Measurements from ENCODE around the gene RASAL2.
"Not testable (repeated sequence)": the region's sequence is repeated elsewhere in the genome, so short reads cannot be mapped to it uniquely, and the experiment has no call there.

The RASAL2 gene

DNA sequence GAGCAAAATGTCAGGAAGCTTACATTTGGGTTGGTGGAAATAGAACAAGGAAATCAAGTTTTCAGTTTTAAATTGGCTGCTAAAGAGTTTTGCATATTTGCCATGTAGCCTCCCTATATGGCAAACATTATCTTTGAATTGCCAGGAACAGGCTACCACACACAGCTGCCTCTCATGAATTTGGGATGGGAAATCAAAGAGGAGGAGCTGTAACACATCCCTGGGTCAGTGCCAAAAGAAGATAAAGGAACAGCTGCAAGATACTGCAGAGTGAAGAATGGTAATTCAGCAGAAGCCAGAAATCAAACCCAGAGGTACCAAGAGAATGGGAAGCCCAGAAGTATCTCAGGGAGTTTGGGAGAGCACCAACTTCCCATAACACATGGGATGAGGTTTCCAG, 18.6 kb upstream of the RASAL2 start:
- H3K9me3 ChIP-seq, result no peaks in the 10 kb centered on the region
- no peaks in the 10 kb centered on the region for H3K4me1 ChIP-seq (ENCODE audit: control insufficient read depth in 1 of 2, insufficient read depth in 1 of 2, low read depth in 1 of 2, low read length in 1 of 2)
- H3K4me3 ChIP-seq (ENCODE audit: low read depth in 1 of 2, low read length in 1 of 2), result no peak overlapping the region
- H3K36me3 ChIP-seq, result no peaks in the 10 kb centered on the region
- H3K27ac ChIP-seq, result no peak overlapping the region
- TF ChIP-seq, protein P1, sequence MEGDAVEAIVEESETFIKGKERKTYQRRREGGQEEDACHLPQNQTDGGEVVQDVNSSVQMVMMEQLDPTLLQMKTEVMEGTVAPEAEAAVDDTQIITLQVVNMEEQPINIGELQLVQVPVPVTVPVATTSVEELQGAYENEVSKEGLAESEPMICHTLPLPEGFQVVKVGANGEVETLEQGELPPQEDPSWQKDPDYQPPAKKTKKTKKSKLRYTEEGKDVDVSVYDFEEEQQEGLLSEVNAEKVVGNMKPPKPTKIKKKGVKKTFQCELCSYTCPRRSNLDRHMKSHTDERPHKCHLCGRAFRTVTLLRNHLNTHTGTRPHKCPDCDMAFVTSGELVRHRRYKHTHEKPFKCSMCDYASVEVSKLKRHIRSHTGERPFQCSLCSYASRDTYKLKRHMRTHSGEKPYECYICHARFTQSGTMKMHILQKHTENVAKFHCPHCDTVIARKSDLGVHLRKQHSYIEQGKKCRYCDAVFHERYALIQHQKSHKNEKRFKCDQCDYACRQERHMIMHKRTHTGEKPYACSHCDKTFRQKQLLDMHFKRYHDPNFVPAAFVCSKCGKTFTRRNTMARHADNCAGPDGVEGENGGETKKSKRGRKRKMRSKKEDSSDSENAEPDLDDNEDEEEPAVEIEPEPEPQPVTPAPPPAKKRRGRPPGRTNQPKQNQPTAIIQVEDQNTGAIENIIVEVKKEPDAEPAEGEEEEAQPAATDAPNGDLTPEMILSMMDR (IDR thresholded peaks at IDR 0.05), result no peak
- no peaks in the 10 kb centered on the region for H3K27me3 ChIP-seq

DNA sequence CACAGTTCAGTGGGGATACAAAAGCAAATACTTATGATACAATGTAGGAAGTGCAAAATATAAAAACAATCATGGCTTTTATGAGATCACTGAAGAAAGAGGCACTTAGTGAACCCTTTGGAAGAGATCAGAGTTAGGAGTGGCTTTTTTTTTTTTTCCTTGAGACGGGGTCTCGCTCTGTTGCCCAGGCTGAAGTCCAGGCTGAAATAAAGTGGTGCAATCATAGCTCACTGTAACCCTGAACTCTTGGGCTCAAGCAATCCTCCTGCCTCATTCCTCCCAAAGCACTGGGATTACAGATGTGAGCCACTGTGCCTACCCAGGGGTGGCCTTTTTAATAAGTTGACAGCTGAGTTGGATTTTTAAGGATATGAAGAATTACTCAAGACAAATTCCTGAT, 17.3 kb upstream of the RASAL2 start:
- Histone ChIP-seq H3K4me1 (ENCODE audit: control insufficient read depth in 1 of 2, insufficient read depth in 1 of 2, low read depth in 1 of 2, low read length in 1 of 2) (no peaks in the 10 kb centered on the region), H3K27me3 (no peaks in the 10 kb centered on the region), H3K4me3 (ENCODE audit: low read depth in 1 of 2, low read length in 1 of 2) (no peak overlapping the region), H3K36me3 (no peaks in the 10 kb centered on the region), H3K27ac (no peak overlapping the region), H3K9me3 (no peaks in the 10 kb centered on the region)
- TF ChIP-seq, protein P1 (IDR thresholded peaks at IDR 0.05), result no peak

DNA sequence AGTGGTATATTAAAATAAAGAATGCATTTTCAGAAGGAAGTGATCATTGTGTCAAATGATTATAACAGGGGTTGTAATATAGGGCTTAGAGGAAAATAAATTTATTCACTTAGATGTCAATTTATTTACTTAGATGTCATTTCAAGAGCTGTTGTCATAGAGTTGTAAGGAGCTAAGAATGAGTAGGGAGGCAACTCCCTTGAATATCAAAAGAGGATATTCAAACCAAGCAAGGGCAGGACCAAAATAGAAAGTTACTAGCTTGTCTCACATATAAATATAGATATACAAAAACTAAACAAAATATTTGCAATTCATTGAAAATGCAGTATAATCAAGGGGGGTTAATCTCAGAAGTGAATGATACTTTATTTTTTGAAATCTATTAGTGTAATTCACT, 16.0 kb upstream of the RASAL2 start:
- Histone ChIP-seq H3K27ac (no peak overlapping the region), H3K36me3 (no peaks in the 10 kb centered on the region), H3K4me1 (ENCODE audit: control insufficient read depth in 1 of 2, insufficient read depth in 1 of 2, low read depth in 1 of 2, low read length in 1 of 2) (no peaks in the 10 kb centered on the region), H3K9me3 (no peaks in the 10 kb centered on the region), H3K4me3 (ENCODE audit: low read depth in 1 of 2, low read length in 1 of 2) (no peak overlapping the region), H3K27me3 (no peaks in the 10 kb centered on the region)
- TF ChIP-seq, protein P1 (IDR thresholded peaks at IDR 0.05), result no peak

DNA sequence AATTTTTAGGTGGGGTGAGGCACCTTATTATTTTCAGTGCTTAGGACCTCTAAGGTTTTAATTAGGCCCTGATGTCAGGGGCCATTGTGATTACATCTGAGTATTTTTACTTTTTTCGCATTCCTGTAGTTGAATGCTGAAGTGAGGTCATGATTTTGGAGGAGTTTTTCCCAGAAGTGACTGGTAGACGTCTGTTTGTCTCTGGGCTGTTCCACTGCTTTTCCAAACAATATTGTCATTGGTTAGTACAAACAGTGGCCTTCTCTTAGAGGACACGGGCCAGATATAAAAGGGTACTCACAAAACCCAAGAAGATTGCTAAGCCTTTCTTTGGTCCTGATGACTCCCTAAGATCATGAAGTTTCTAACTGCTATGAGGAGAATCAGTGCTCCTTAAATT, 7.6 kb upstream of the RASAL2 start:
- H3K27me3 ChIP-seq, result no peaks in the 10 kb centered on the region
- H3K9me3 ChIP-seq, result no peaks in the 10 kb centered on the region
- H3K4me1 ChIP-seq (ENCODE audit: control insufficient read depth in 1 of 2, insufficient read depth in 1 of 2, low read depth in 1 of 2, low read length in 1 of 2), result no peaks in the 10 kb centered on the region
- no peak overlapping the region for H3K27ac ChIP-seq
- H3K4me3 ChIP-seq (ENCODE audit: low read depth in 1 of 2, low read length in 1 of 2), result no peak overlapping the region
- no peaks in the 10 kb centered on the region for H3K36me3 ChIP-seq
- TF ChIP-seq, protein P1 (IDR thresholded peaks at IDR 0.05), result no peak

DNA sequence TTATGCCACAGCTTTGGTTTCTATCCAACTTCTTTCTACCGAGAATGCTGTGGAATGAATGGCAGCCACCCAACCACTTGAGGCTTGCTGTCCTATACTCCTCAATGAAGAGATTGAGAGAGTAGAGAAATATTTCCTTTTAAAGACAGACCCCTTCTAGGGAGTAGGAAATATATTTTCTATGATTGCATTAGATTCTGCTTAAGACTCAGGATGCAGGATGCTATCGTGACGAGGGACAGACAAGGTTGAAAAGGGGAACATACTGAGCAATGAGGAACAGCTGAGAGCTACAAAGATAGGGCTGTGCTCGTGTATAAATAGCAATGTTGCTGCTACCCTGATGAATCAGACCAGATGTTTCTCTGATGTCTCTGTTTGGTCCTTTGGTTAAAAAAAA, 7.1 kb upstream of the RASAL2 start:
- Histone ChIP-seq H3K9me3 (no peaks in the 10 kb centered on the region), H3K4me3 (ENCODE audit: low read depth in 1 of 2, low read length in 1 of 2) (no peak overlapping the region), H3K36me3 (no peaks in the 10 kb centered on the region), H3K4me1 (ENCODE audit: control insufficient read depth in 1 of 2, insufficient read depth in 1 of 2, low read depth in 1 of 2, low read length in 1 of 2) (no peaks in the 10 kb centered on the region), H3K27me3 (peaks cover 3% of the 10 kb centered on the region), H3K27ac (no peak overlapping the region)
- TF ChIP-seq, protein P1 (IDR thresholded peaks at IDR 0.05), result no peak

DNA sequence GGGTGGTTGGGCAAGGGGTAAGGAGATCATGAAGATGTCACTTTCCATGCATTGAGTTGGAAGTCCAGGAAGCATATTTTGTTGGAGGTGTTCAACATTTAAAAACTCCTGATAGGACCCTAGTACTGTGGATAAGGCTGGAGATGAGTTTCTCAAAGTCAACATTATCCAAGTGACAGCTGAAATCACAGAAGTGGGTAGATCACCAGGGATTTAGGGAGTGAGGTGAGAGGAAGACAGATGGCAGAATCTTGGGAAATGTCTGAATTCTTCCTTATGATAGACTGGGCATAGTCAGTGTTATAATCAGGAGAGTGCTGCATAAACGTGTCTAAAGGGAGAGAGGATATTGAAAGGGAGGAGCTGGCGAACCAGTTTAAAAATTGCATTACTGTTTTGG, 5.3 kb upstream of the RASAL2 start:
- TF ChIP-seq, protein P1 (IDR thresholded peaks at IDR 0.05), result no peak
- Histone ChIP-seq H3K4me3 (ENCODE audit: low read depth in 1 of 2, low read length in 1 of 2) (no peak overlapping the region), H3K9me3 (no peaks in the 10 kb centered on the region), H3K27ac (no peak overlapping the region), H3K36me3 (no peaks in the 10 kb centered on the region), H3K4me1 (ENCODE audit: control insufficient read depth in 1 of 2, insufficient read depth in 1 of 2, low read depth in 1 of 2, low read length in 1 of 2) (peaks cover 6 to 7% of the 10 kb centered on the region in 2 experiments), H3K27me3 (peaks cover 22% of the 10 kb centered on the region)

DNA sequence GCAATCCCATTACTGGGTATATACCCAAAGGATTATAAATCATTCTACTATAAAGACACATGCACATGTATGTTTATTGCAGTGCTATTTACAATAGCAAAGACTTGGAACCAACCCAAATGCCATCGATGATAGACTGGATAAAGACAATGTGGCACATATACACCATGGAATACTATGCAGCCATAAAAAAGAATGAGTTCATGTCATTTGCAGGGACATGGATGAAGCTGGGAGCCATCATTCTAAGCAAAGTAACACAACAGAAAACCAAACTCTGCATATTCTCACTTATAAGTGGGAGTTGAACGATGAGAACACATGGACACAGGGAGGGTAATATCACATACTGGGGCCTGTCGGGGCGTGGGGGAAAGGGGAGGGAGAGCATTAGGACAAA, 2.5 kb upstream of the RASAL2 start:
- not testable (repeated sequence) for H3K27ac ChIP-seq; H3K9me3 ChIP-seq; H3K4me3 ChIP-seq (ENCODE audit: low read depth in 1 of 2, low read length in 1 of 2); H3K36me3 ChIP-seq
- H3K27me3 ChIP-seq, result peaks cover 50% of the 10 kb centered on the region
- peaks cover 7 to 17% of the 10 kb centered on the region in 2 experiments for H3K4me1 ChIP-seq (ENCODE audit: control insufficient read depth in 1 of 2, insufficient read depth in 1 of 2, low read depth in 1 of 2, low read length in 1 of 2)

All from neutrophil (primary cell).